DOHH2 (cell line): ENCODE measurements around the gene RNF144A.

ENCODE experiments used
- H3F3A ChIP-seq: fragments of 200-600 bp; sonication (generic), shearing (Covaris generic); 2 replicates; pipeline ENCODE4 v1.6.0; 2016; ENCODE audit warnings: antibody characterized with exemption, mild to moderate bottlenecking; ENCODE audit not compliant: control insufficient read depth, insufficient read depth
- H3K27ac ChIP-seq: fragments of 200-600 bp; sonication (generic); 2 replicates; pipeline ENCODE4 v1.5.1; 2014; ENCODE audit warnings: low read depth, mild to moderate bottlenecking, low read length, moderate library complexity
- H3K27me3 ChIP-seq: fragments of 200-600 bp; sonication (generic); 2 replicates; pipeline ENCODE4 v1.6.1; 2014; ENCODE audit warnings: mild to moderate bottlenecking, low read length, mixed read lengths; ENCODE audit not compliant: control insufficient read depth
- H3K36me3 ChIP-seq: fragments of 200-600 bp; sonication (generic); 2 replicates; pipeline ENCODE4 v1.6.1; 2014; ENCODE audit warnings: mild to moderate bottlenecking, low read length, moderate library complexity, mixed read lengths; ENCODE audit not compliant: control insufficient read depth
- H3K4me1 ChIP-seq: fragments of 200-600 bp; sonication (generic); 2 replicates; pipeline ENCODE4 v1.6.1; 2014; ENCODE audit warnings: mild to moderate bottlenecking, low read length, mixed read lengths; ENCODE audit not compliant: control insufficient read depth
- H3K4me2 ChIP-seq: fragments of 200-600 bp; sonication (generic); 2 replicates; pipeline ENCODE4 v1.6.0; 2014; ENCODE audit warnings: mild to moderate bottlenecking, low read length, moderate library complexity
- H3K4me3 ChIP-seq: fragments of 200-600 bp; sonication (generic); 2 replicates; pipeline ENCODE4 v1.5.1; 2014; ENCODE audit warnings: mild to moderate bottlenecking, low read length, mixed read lengths
- H3K79me2 ChIP-seq: fragments of 200-600 bp; sonication (generic); 2 replicates; pipeline ENCODE4 v1.6.1; 2014; ENCODE audit warnings: mild to moderate bottlenecking, low read length, mixed read lengths; ENCODE audit not compliant: control insufficient read depth
- H3K9me2 ChIP-seq: fragments of 200-600 bp; sonication (generic); replicated peaks from 2 replicates; pipeline ENCODE4 v1.6.1; 2014; ENCODE audit warnings: mild to moderate bottlenecking, low read length, mixed read lengths; ENCODE audit not compliant: control insufficient read depth
- H3K9me3 ChIP-seq: fragments of 200-600 bp; sonication (generic); 2 replicates; pipeline ENCODE4 v1.6.1; 2014; ENCODE audit warnings: antibody characterized with exemption, low read length, mixed read lengths; ENCODE audit not compliant: control insufficient read depth, insufficient read depth
- H4K20me1 ChIP-seq: fragments of 200-600 bp; sonication (generic); 2 replicates; pipeline ENCODE4 v1.6.0; 2014; ENCODE audit warnings: low read depth, mild to moderate bottlenecking, antibody characterized with exemption, low read length, moderate library complexity; ENCODE audit not compliant: control insufficient read depth, insufficient read depth
- EZH2phosphoT487 ChIP-seq: fragments of 200-600 bp; sonication (generic); IDR thresholded peaks from 2 replicates; pipeline ENCODE4 v1.6.1; 2017; ENCODE audit warnings: borderline replicate concordance, mild to moderate bottlenecking, antibody characterized with exemption, low read length, moderate library complexity, mixed read lengths
- TF ChIP-seq, protein P1 (sequence below): fragments of 200-600 bp; sonication (generic); IDR thresholded peaks from one replicate; pipeline ENCODE4 v1.5.1; 2014; ENCODE audit warnings: antibody characterized with exemption, mild to moderate bottlenecking, low read depth, low read length; ENCODE audit not compliant: poor library complexity, severe bottlenecking

Gene RNF144A

DNA sequence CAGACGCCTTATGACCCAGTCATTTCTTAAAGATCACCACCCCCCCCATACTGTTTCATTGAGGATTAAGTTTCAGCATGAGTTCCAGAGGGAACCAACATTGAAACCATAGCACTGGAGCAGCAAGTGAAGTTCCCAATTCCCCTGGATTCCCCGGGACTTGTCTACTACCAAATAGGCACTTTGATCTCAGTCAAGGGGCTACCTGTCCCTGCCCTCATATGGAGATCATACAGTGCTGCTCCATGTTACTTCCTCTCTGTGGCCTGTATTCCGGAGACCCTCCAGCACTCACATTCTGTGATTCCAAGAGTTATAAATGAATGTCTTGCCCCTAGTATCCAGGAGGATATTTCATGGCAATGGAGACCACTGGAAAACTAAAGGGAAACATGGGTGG, 42.5 kb downstream of the RNF144A start:
- Histone ChIP-seq H3K4me1 (no peaks in the 10 kb centered on the region), H3K9me3 (no peaks in the 10 kb centered on the region), H3K9me2 (no peaks in the 10 kb centered on the region), H3K79me2 (no peaks in the 10 kb centered on the region), H3K4me3 (no peak overlapping the region), H4K20me1 (no peaks in the 10 kb centered on the region), H3K4me2 (no peak overlapping the region), H3K36me3 (no peaks in the 10 kb centered on the region), H3K27me3 (no peaks in the 10 kb centered on the region; the same call in 1 of the 2 replicates), H3F3A (no peaks in the 10 kb centered on the region), H3K27ac (no peak overlapping the region)
- TF ChIP-seq, protein P1, sequence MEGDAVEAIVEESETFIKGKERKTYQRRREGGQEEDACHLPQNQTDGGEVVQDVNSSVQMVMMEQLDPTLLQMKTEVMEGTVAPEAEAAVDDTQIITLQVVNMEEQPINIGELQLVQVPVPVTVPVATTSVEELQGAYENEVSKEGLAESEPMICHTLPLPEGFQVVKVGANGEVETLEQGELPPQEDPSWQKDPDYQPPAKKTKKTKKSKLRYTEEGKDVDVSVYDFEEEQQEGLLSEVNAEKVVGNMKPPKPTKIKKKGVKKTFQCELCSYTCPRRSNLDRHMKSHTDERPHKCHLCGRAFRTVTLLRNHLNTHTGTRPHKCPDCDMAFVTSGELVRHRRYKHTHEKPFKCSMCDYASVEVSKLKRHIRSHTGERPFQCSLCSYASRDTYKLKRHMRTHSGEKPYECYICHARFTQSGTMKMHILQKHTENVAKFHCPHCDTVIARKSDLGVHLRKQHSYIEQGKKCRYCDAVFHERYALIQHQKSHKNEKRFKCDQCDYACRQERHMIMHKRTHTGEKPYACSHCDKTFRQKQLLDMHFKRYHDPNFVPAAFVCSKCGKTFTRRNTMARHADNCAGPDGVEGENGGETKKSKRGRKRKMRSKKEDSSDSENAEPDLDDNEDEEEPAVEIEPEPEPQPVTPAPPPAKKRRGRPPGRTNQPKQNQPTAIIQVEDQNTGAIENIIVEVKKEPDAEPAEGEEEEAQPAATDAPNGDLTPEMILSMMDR: no peak
- TF ChIP-seq EZH2phosphoT487: no peak

- TF ChIP-seq, protein P1: no peak
- Histone ChIP-seq H3K79me2 (no peaks in the 10 kb centered on the region), H3F3A (no peaks in the 10 kb centered on the region), H3K4me2 (no peak overlapping the region), H3K27ac (no peak overlapping the region), H3K27me3 (no peaks in the 10 kb centered on the region; the same call in 1 of the 2 replicates), H4K20me1 (no peaks in the 10 kb centered on the region), H3K9me2 (no peaks in the 10 kb centered on the region), H3K4me3 (no peak overlapping the region), H3K4me1 (no peaks in the 10 kb centered on the region), H3K9me3 (no peaks in the 10 kb centered on the region), H3K36me3 (no peaks in the 10 kb centered on the region)
Measured at GRCh38 chr2:6960659-6961058, 43.4 kb downstream of the RNF144A start.

GRCh38 chr2:6963727-6964126, 46.5 kb downstream of the RNF144A start:
- H3K27me3 ChIP-seq: no peaks in the 10 kb centered on the region; the same call in 1 of the 2 replicates
- H3K4me3 ChIP-seq: no peak overlapping the region
- H3K4me1 ChIP-seq: no peaks in the 10 kb centered on the region
- H3K27ac ChIP-seq: no peak overlapping the region
- no peaks in the 10 kb centered on the region for H3K9me2 ChIP-seq
- no peaks in the 10 kb centered on the region for H3F3A ChIP-seq
- H3K9me3 ChIP-seq: no peaks in the 10 kb centered on the region
- TF ChIP-seq EZH2phosphoT487: no peak
- TF ChIP-seq, protein P1: no peak
- no peak overlapping the region for H3K4me2 ChIP-seq
- no peaks in the 10 kb centered on the region for H3K36me3 ChIP-seq
- no peaks in the 10 kb centered on the region for H3K79me2 ChIP-seq
- H4K20me1 ChIP-seq: no peaks in the 10 kb centered on the region
